Vagina (tissue), 2 donors: ENCODE data around the gene COX6B1.

Experiments
- POLR2AphosphoS5 ChIP-seq, 2 donors: sonication (generic); formaldehyde crosslinking; IDR thresholded peaks; one replicate each; pipeline ENCODE4 v1.9.0; 2017; ENCODE audit warnings: antibody characterized with exemption in 2 of 2, mild to moderate bottlenecking in 2 of 2, low read depth in 1 of 2; ENCODE audit not compliant: insufficient read depth in 1 of 2
- TF ChIP-seq, protein P1 (sequence below), 3 experiments: fragments of 450-650 bp in 2 of 3; fragments of 200-600 bp in 1 of 3; sonication (generic) in 1 of 3; IDR thresholded peaks; one replicate each; pipeline ENCODE4 v1.5.1; 2017 to 2019; ENCODE audit warnings: antibody characterized with exemption in 3 of 3, mild to moderate bottlenecking in 2 of 3, moderate library complexity in 2 of 3

DNA sequence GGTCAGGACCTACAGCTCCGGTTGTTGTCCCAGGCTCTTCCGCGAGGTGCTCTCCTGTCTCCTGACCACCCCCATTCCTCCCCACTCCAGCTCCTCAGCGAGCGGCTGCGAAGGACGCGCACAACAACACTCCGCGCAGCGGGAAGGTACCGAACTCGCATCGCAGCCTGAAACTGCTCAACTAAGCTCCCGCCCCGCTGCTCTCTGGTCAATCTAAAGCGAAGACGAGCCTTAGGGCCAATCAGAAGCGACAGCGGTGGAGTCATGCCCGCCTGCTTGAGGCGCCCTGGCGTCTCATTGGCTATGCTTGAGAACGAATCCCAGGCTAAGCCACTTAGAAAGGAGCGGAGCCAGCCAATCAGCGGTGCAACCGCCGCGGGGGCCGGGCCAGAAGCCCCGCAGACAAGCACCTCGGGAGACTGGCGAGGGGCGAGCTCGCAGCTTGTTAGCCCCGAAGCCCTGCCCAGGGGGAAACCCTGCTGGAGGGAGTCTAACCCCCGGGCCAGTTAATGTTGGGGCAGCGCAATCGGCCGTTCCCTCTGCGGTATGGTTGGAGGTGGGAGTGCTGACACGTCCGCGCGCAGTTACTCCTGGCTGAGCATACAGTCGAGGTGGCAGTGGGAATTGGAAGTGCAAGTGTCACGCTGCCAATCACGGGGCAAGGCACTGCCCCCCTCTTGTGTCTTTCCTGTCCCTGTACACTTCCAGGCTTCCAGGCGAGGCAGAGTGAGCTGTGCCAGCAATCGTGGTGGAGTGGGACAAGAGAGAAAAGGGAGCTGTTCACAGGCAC lies 54.3 kb downstream of the COX6B1 start:
- TF ChIP-seq, protein P1, sequence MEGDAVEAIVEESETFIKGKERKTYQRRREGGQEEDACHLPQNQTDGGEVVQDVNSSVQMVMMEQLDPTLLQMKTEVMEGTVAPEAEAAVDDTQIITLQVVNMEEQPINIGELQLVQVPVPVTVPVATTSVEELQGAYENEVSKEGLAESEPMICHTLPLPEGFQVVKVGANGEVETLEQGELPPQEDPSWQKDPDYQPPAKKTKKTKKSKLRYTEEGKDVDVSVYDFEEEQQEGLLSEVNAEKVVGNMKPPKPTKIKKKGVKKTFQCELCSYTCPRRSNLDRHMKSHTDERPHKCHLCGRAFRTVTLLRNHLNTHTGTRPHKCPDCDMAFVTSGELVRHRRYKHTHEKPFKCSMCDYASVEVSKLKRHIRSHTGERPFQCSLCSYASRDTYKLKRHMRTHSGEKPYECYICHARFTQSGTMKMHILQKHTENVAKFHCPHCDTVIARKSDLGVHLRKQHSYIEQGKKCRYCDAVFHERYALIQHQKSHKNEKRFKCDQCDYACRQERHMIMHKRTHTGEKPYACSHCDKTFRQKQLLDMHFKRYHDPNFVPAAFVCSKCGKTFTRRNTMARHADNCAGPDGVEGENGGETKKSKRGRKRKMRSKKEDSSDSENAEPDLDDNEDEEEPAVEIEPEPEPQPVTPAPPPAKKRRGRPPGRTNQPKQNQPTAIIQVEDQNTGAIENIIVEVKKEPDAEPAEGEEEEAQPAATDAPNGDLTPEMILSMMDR (IDR thresholded peaks at IDR 0.05): no peak
- TF ChIP-seq POLR2AphosphoS5 (IDR thresholded peaks at IDR 0.05; ENCODE audit: insufficient read depth in 1 of 2, low read depth in 1 of 2): peak; percentile 74 to 89
